K562 (cell line): ENCODE measurements around the gene OR2B2. TPM values are rescaled to one million over a fixed set of nuclear protein-coding genes. Genes with fewer than 3 reads are reported as not detected.
A peak's percentile ranks its signal among the peaks of the same experiment; 100 is the strongest.

ENCODE experiments used
- BCL6 ChIP-seq: fragments of 250-450 bp; sonication (Bioruptor Pico); IDR thresholded peaks from 2 replicates; pipeline ENCODE4 v1.4.0; 2020
- BRF1 ChIP-seq: IDR thresholded peaks from 3 replicates; pipeline ENCODE4 v1.6.1; 2011; ENCODE audit warnings: borderline replicate concordance, mild to moderate bottlenecking; ENCODE audit not compliant: insufficient read length; ENCODE audit errors: extremely low read depth
- CHD4 ChIP-seq: fragments of 200-600 bp; sonication (generic); IDR thresholded peaks from 3 replicates; pipeline ENCODE4 v1.6.1; 2012; ENCODE audit warnings: low read depth, mild to moderate bottlenecking, mixed read lengths, low read length, inconsistent platforms; ENCODE audit not compliant: insufficient read depth, insufficient replicate concordance, poor library complexity, severe bottlenecking
- E2F5 ChIP-seq: sonication (generic); formaldehyde crosslinking; IDR thresholded peaks from 2 replicates; pipeline ENCODE4 v1.8.0; 2022; ENCODE audit warnings: mild to moderate bottlenecking, missing genetic modification reagents
- FOXK1 ChIP-seq: sonication (generic); formaldehyde crosslinking; IDR thresholded peaks from 2 replicates; pipeline ENCODE4 v1.8.0; 2022; ENCODE audit warnings: missing genetic modification reagents, mild to moderate bottlenecking, borderline replicate concordance
- GABPA ChIP-seq: fragments of 200-800 bp; sonication (Bioruptor generic); conservative IDR thresholded peaks from 2 replicates; pipeline ENCODE4 v1.6.1; 2016; ENCODE audit warnings: low read depth, missing genetic modification characterization, missing compliant biosample characterization
- GATAD2A ChIP-seq: fragments of 450-650 bp; IDR thresholded peaks from 2 replicates; pipeline ENCODE4 v1.6.1; 2017
- HLTF ChIP-seq: fragments of 450-650 bp; IDR thresholded peaks from 2 replicates; pipeline ENCODE4 v1.6.1; 2016
- MCM3 ChIP-seq: fragments of 450-650 bp; IDR thresholded peaks from 2 replicates; pipeline ENCODE4 v1.6.1; 2016
- MEF2D ChIP-seq: conservative IDR thresholded peaks from 2 replicates; pipeline ENCODE4 v1.6.1; 2016; ENCODE audit warnings: low read depth, missing genetic modification characterization, missing compliant biosample characterization
- MEIS2 ChIP-seq: fragments of 450-650 bp; IDR thresholded peaks from 2 replicates; pipeline ENCODE4 v1.6.1; 2014; ENCODE audit warnings: mild to moderate bottlenecking; ENCODE audit not compliant: partially characterized antibody
- PTRF ChIP-seq: fragments of 450-650 bp; IDR thresholded peaks from 2 replicates; pipeline ENCODE4 v1.6.1; 2016; ENCODE audit warnings: mild to moderate bottlenecking, missing genetic modification characterization, missing compliant biosample characterization
- SMAD1 ChIP-seq: fragments of 150-350 bp; IDR thresholded peaks from 2 replicates; pipeline ENCODE4 v1.6.1; 2014; ENCODE audit warnings: low read length, low read depth; ENCODE audit not compliant: partially characterized antibody
- SMARCE1 ChIP-seq: fragments of 450-650 bp; IDR thresholded peaks from 2 replicates; pipeline ENCODE4 v1.7.1; 2016; ENCODE audit warnings: mild to moderate bottlenecking
- YBX1 ChIP-seq: fragments of 450-650 bp; IDR thresholded peaks from 2 replicates; pipeline ENCODE4 v1.7.1; 2016; ENCODE audit warnings: mild to moderate bottlenecking
- ZBTB40 ChIP-seq, 2 experiments: fragments of 450-650 bp in 1 of 2; sonication (generic) in 1 of 2; formaldehyde crosslinking in 1 of 2; IDR thresholded peaks; 2 replicates each; pipeline versions ENCODE4 v1.7.1 to v1.9.0; 2016 to 2022; ENCODE audit warnings: inconsistent platforms in 1 of 2, mild to moderate bottlenecking in 1 of 2, missing genetic modification reagents in 1 of 2
- ZFP36 ChIP-seq: fragments of 150-350 bp; IDR thresholded peaks from 2 replicates; pipeline ENCODE4 v1.6.1; 2018; ENCODE audit warnings: low read length, low read depth; ENCODE audit not compliant: partially characterized antibody
- ZNF165 ChIP-seq: fragments of 250-450 bp; sonication (Bioruptor Pico); IDR thresholded peaks from 2 replicates; pipeline ENCODE4 v1.4.0; 2020; ENCODE audit warnings: borderline replicate concordance
- polyA plus RNA-seq, 8 experiments: library from polyadenylated mRNA; depleted of rRNA in 4 of 8; stranded (reverse) in 5 of 8; unstranded in 3 of 8; fragments of >200 nt; fragmentation: Nextera tagmentation in 2 of 8; fragmentation: Illumina TruSeq in 1 of 8; extraction: Ambion mirVana in 2 of 8; extraction: Trizol in 1 of 8; gene quantifications; 2 replicates each; pipeline versions ENCODE4 v1.2.1 to v1.2.3, GENCODE V29; 2011 to 2014; ENCODE audit warnings: inconsistent platforms in 1 of 8, missing spikeins in 1 of 8
- total RNA-seq, 7 experiments: library from RNA; depleted of rRNA in 6 of 7; stranded (reverse); fragments of >200 nt in 6 of 7; fragmentation: Illumina TruSeq in 2 of 7; extraction: Trizol in 2 of 7; gene quantifications; 2 replicates each; pipeline versions ENCODE4 v1.2.1 to v1.2.3, GENCODE V29; 2011 to 2021; ENCODE audit warnings: low replicate concordance in 1 of 7

Gene OR2B2
- total and polyA plus RNA-seq, 9 of the 15 experiments (the other 6 are each of a cell fraction or from before 2014, with no cell fraction given), result 0.24 TPM; not detected in 8

- TF ChIP-seq ZFP36 (peak; percentile 28), FOXK1 (peak; percentile 89; the same call in 1 of the 2 replicates), ZNF165 (CRISPR knock-in tag) (no peak), MEIS2 (no peak), YBX1 (no peak), CHD4 (no peak), MEF2D (tag) (peak; percentile 24), BCL6 (no peak), ZBTB40 (IDR thresholded peaks at IDR 0.05) (peak; percentile 85), ZBTB40 (CRISPR knock-in tag; IDR thresholded peaks at IDR 0.05) (no peak), SMAD1 (peak; percentile 83), MCM3 (no peak), SMARCE1 (no peak; the same call in 1 of the 2 replicates), HLTF (no peak), PTRF (tag) (no peak), BRF1 (peak; percentile 75), GATAD2A (peak; percentile 79), E2F5 (CRISPR knock-in tag) (no peak; the same call in 1 of the 2 replicates), GABPA (peak; percentile 62)
These were observed 9.6 kb downstream of the OR2B2 start (continued) for GRCh38 chr6:27902335-27903314.
